Right atrium auricular region (tissue), 2 donors: ENCODE measurements around the gene NDST1. TPM values are rescaled to one million over a fixed set of nuclear protein-coding genes. Genes with fewer than 3 reads are reported as not detected.

Source experiments
- DNase-seq: peaks from one replicate; pipeline ENCODE4 v3.0.0-alpha.2; 2019; ENCODE audit warnings: low spot score
- H3K27ac ChIP-seq, 2 donors: fragments of 200-600 bp; sonication (generic); 1 replicate in 1 of 2; 2 replicates in 1 of 2; pipeline ENCODE4 v1.5.1; 2016 to 2019
- H3K27me3 ChIP-seq, 2 donors: fragments of 200-600 bp; sonication (generic); one replicate each; pipeline versions ENCODE4 v1.5.1 to v1.6.0; 2017 to 2019
- H3K36me3 ChIP-seq: fragments of 200-600 bp; sonication (generic); one replicate; pipeline ENCODE4 v1.5.1; 2016
- H3K4me1 ChIP-seq, 2 donors: fragments of 200-600 bp; sonication (generic); one replicate each; pipeline versions ENCODE4 v1.5.1 to v1.6.0; 2017 to 2019
- H3K4me3 ChIP-seq, 2 donors: fragments of 200-600 bp; sonication (generic); 1 replicate in 1 of 2; 2 replicates in 1 of 2; pipeline ENCODE4 v1.5.1; 2017 to 2019; ENCODE audit warnings: mild to moderate bottlenecking in 1 of 2, moderate library complexity in 1 of 2
- H3K9me3 ChIP-seq, 2 donors: fragments of 200-600 bp; sonication (generic); one replicate each; pipeline ENCODE4 v1.5.1; 2019
- total RNA-seq, 2 donors: library from RNA; depleted of rRNA; stranded (reverse); fragments of >200 nt; gene quantifications; one replicate each; pipeline ENCODE4 v1.1.0, GENCODE V29; 2016
- TF ChIP-seq, protein P1 (sequence below), 2 donors: fragments of 200-600 bp; sonication (generic); IDR thresholded peaks; one replicate each; pipeline ENCODE4 v1.5.1; 2019; ENCODE audit warnings: antibody characterized with exemption in 2 of 2

Gene NDST1
- total RNA-seq, 2 donors from 2014 or later, result 81.4 to 91.8 TPM

DNA sequence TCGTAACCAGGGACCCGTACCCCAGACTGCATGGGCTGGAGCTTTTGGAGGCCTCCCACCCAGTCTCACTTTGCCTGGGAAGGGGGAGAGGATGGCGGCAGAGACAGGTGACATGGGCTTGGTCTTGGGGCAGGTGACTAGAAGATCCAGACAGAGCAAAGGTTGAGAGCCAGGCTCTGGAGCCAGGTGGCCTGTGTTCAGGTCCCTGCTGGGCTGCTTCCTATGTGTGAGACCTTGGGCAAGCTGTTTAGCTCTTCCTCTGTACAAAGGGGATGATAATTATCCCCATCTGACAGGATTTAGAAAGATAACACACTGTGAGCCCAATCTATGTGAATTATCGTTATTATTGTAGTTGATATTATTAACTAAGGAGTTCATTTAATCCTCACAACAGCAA lies 16.1 kb upstream of the NDST1 start:
- peak overlapping the region; percentile 50 to 97 for H3K27ac ChIP-seq
- TF ChIP-seq, protein P1, sequence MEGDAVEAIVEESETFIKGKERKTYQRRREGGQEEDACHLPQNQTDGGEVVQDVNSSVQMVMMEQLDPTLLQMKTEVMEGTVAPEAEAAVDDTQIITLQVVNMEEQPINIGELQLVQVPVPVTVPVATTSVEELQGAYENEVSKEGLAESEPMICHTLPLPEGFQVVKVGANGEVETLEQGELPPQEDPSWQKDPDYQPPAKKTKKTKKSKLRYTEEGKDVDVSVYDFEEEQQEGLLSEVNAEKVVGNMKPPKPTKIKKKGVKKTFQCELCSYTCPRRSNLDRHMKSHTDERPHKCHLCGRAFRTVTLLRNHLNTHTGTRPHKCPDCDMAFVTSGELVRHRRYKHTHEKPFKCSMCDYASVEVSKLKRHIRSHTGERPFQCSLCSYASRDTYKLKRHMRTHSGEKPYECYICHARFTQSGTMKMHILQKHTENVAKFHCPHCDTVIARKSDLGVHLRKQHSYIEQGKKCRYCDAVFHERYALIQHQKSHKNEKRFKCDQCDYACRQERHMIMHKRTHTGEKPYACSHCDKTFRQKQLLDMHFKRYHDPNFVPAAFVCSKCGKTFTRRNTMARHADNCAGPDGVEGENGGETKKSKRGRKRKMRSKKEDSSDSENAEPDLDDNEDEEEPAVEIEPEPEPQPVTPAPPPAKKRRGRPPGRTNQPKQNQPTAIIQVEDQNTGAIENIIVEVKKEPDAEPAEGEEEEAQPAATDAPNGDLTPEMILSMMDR (IDR thresholded peaks at IDR 0.05), result no peak
- H3K4me1 ChIP-seq, result peaks cover 0 to 70% of the 10 kb centered on the region in 2 donors
- no peak for DNase-seq
- H3K4me3 ChIP-seq, result no peak overlapping the region
- H3K36me3 ChIP-seq, result no peaks in the 10 kb centered on the region
- no peaks in the 10 kb centered on the region for H3K27me3 ChIP-seq
- no peaks in the 10 kb centered on the region for H3K9me3 ChIP-seq

DNA sequence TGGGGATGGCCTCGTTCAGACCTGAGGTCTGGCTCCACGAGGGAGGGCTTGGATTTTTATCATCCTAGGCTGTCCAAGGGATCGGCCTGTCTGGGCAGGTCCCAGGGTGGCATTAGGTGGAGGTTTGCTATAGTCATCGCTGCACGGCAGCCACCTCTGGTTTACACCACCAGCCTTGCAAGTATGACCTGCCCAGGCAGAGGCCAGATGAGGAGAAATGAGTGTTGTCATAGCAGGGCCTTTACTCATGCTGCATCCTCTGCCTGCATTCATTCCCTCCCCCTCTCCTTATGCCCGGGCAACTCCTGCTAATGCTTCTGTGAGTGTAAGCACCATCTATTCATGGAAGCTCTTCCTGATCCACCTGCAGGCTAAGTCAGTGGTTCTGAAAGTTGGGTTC lies 15.3 kb upstream of the NDST1 start:
- Histone ChIP-seq H3K27ac (peak overlapping the region; percentile 50 to 97), H3K4me1 (peaks cover 0 to 70% of the 10 kb centered on the region in 2 donors), H3K9me3 (no peaks in the 10 kb centered on the region), H3K4me3 (no peak overlapping the region), H3K36me3 (no peaks in the 10 kb centered on the region), H3K27me3 (no peaks in the 10 kb centered on the region)
- no peak for DNase-seq
- TF ChIP-seq, protein P1 (IDR thresholded peaks at IDR 0.05), result no peak

DNA sequence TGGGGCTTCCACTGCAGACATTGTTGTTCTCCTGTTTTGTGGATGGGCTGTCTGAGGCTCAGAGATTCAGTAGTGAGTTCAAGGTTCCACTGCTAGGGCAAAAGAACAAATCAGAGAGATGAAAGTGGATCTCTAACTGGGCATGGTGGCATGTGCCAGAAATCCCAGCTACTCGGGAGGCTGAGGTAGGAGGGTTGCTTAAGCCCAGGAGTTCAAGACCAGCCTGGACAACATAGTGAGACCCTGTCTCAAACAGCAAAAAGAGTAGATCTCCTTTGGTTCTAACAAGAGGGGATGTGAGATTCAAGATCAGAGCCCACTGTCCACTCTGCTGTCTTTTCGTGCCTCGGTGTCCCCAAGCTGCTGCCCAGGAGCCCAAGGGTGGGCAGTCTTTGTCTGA lies 11.8 kb upstream of the NDST1 start:
- H3K36me3 ChIP-seq, result no peaks in the 10 kb centered on the region
- H3K9me3 ChIP-seq, result no peaks in the 10 kb centered on the region
- peaks cover 0 to 70% of the 10 kb centered on the region in 2 donors for H3K4me1 ChIP-seq
- TF ChIP-seq, protein P1 (IDR thresholded peaks at IDR 0.05), result no peak
- H3K27ac ChIP-seq, result peak overlapping the region; percentile 72 to 79
- H3K27me3 ChIP-seq, result no peaks in the 10 kb centered on the region
- H3K4me3 ChIP-seq, result no peak overlapping the region
- DNase-seq, result no peak

DNA sequence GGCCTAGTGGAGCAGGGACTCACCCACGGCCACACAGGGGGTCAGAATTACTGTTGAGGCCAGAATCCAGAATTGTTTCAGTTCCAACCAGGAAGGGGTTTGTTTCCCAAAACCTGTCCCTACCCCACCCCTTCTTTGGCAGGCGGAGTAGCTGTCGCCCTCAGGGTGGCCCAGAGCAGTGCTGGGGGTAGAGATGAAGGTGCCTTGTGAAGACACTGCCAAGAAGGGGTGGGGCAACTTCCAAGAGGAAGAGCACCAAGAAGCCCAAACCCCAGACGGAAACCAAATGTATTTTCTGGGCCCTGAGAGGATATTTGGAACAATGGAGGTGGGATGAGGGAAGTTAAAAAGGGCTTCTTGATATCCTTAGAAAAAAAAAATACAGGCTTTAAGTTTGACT lies 11.4 kb upstream of the NDST1 start:
- H3K9me3 ChIP-seq, result no peaks in the 10 kb centered on the region
- no peaks in the 10 kb centered on the region for H3K27me3 ChIP-seq
- no peak overlapping the region for H3K4me3 ChIP-seq
- no peaks in the 10 kb centered on the region for H3K36me3 ChIP-seq
- peak overlapping the region; percentile 72 to 79 for H3K27ac ChIP-seq
- peaks cover 0 to 70% of the 10 kb centered on the region in 2 donors for H3K4me1 ChIP-seq
- DNase-seq, result no peak
- TF ChIP-seq, protein P1 (IDR thresholded peaks at IDR 0.05), result no peak

DNA sequence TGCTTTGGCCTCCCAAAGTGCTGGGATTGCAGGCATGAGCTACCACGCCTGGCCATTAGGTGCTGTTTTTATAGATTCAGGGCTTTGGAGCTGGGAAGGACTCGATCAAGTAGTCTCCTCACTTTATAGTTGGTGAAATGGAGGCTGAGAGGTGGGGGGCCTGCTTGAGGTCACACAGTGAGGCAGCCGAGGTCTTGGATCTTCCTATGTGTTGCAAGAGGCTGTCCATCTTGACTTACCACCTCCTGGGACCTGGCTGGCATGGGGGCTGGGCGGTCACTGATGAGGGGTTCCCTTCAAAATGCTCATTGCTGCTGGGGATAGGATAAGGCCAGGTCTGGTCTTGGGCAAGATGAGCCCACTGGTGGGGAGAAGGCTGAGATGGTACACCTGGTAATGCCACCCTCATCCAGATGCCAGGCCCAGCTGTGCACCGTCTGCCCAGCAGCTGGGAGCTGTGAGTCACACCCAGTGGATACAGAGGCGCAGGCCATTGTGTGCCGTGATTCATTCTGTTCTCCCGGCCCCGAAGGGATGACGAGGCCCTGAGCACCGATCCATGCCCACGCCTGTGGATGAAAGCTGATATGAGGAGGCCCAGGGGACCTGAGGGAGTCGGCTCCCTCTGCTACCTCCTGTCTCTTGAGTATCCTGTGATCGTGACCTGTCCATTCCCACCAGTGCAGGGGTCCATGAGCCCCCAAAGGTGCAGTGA lies 10.5 kb upstream of the NDST1 start:
- no peaks in the 10 kb centered on the region for H3K36me3 ChIP-seq
- peak overlapping the region in 1 of 2 donors; percentile 4 for H3K4me3 ChIP-seq
- no peaks in the 10 kb centered on the region for H3K27me3 ChIP-seq
- H3K9me3 ChIP-seq, result no peaks in the 10 kb centered on the region
- peak; percentile 91 for DNase-seq
- TF ChIP-seq, protein P1 (IDR thresholded peaks at IDR 0.05), result no peak
- H3K4me1 ChIP-seq, result peaks cover 0 to 70% of the 10 kb centered on the region in 2 donors
- H3K27ac ChIP-seq, result peak overlapping the region; percentile 72 to 79

DNA sequence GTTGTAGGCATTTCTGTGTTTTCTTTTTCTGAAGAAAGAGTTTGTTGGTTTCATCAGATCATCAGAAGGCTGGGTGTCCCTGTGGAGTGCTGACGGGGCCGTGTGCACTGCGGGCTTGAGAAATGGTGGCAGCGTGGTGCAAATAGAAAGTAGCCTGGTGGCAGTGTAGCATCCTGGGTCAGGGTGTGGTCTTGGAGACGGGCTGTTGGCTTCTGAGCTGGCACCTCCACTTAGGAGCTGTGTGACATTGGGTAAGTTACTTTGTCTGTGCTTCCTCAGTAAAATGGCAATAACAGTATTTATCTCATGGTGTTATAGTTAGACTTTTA lies 10.0 kb upstream of the NDST1 start:
- Histone ChIP-seq H3K4me3 (peak overlapping the region in 1 of 2 donors; percentile 4), H3K4me1 (peaks cover 0 to 70% of the 10 kb centered on the region in 2 donors)

More for the DNA sequence above, 10.0 kb upstream of the NDST1 start:
- Histone ChIP-seq H3K36me3 (no peaks in the 10 kb centered on the region), H3K27me3 (no peaks in the 10 kb centered on the region), H3K9me3 (no peaks in the 10 kb centered on the region), H3K27ac (peak overlapping the region; percentile 72 to 79)
- TF ChIP-seq, protein P1 (IDR thresholded peaks at IDR 0.05), result no peak
- DNase-seq, result no peak
